Body of pancreas (tissue), 4 donors: ENCODE data around the gene ZNF331. TPM values are rescaled to one million over a fixed set of nuclear protein-coding genes. Genes with fewer than 3 reads are reported as not detected.

ENCODE experiments used
- ATAC-seq: fragments of 150-250 bp; one replicate; pipeline ENCODE4 v1.9.1; 2016
- DNase-seq, 4 donors: peaks; one replicate each; pipeline ENCODE4 v3.0.0-alpha.2; 2019
- H3K27ac ChIP-seq, 4 donors: fragments of 200-600 bp; sonication (generic); 1 replicate in 3 of 4; 2 replicates in 1 of 4; pipeline versions ENCODE4 v1.5.1 to v1.6.1; 2016 to 2019; ENCODE audit warnings: mild to moderate bottlenecking in 1 of 4, mixed read lengths in 1 of 4, moderate library complexity in 1 of 4
- H3K27me3 ChIP-seq, 2 donors: fragments of 200-600 bp; sonication (generic); one replicate each; pipeline ENCODE4 v1.6.0; 2016; ENCODE audit warnings: mild to moderate bottlenecking in 1 of 2
- H3K36me3 ChIP-seq, 2 donors: fragments of 200-600 bp; sonication (generic); replicated peaks in 1 of 2; 2 replicates each; pipeline ENCODE4 v1.5.1; 2016; ENCODE audit warnings: low read depth in 2 of 2; ENCODE audit not compliant: insufficient read depth in 1 of 2
- H3K4me1 ChIP-seq: fragments of 200-600 bp; sonication (generic); one replicate; pipeline ENCODE4 v1.6.0; 2016
- H3K4me3 ChIP-seq, 2 donors: fragments of 200-600 bp; sonication (generic); 1 replicate in 1 of 2; 2 replicates in 1 of 2; pipeline ENCODE4 v1.5.1; 2016 to 2019
- H3K9me3 ChIP-seq, 3 donors: fragments of 200-600 bp; sonication (generic); 1 replicate in 2 of 3; 2 replicates in 1 of 3; pipeline ENCODE4 v1.5.1; 2016
- CTCF ChIP-seq, 7 experiments: fragments of 450-650 bp in 4 of 7; fragments of 200-600 bp in 3 of 7; sonication (generic) in 3 of 7; IDR thresholded peaks; one replicate each; pipeline ENCODE4 v1.5.1; 2016 to 2019; ENCODE audit warnings: antibody characterized with exemption in 7 of 7
- POLR2A ChIP-seq, 3 donors: fragments of 450-650 bp; IDR thresholded peaks; one replicate each; pipeline ENCODE4 v1.6.1; 2016; ENCODE audit warnings: antibody characterized with exemption in 3 of 3, mild to moderate bottlenecking in 2 of 3
- WGBS, 2 donors: methylation state at CpG; one replicate each; pipeline ENCODE4 v1.1.5; 2017; 5-methylcytosine and 5-hydroxymethylcytosine counted together
- intact Hi-C: fragments of 100-400 bp; cut with DNase I; formaldehyde crosslinking; loops from one replicate; pipeline ENCODE4 v1.15.1; 2023
- total RNA-seq, 2 donors: library from RNA; depleted of rRNA; stranded (reverse); fragments of >200 nt; gene quantifications; one replicate each; pipeline ENCODE4 v1.1.0, GENCODE V29; 2016

Gene ZNF331
- total RNA-seq, 2 donors from 2014 or later: 14.8 to 37.6 TPM

- Histone ChIP-seq H3K27me3 (no peaks in the 10 kb centered on the region), H3K36me3 (no peaks in the 10 kb centered on the region), H3K27ac (no peak overlapping the region), H3K4me1 (no peaks in the 10 kb centered on the region), H3K4me3 (no peak overlapping the region), H3K9me3 (no peaks in the 10 kb centered on the region)
- TF ChIP-seq POLR2A (IDR thresholded peaks at IDR 0.05) (no peak), CTCF (IDR thresholded peaks at IDR 0.05) (no peak)
- 31 to 44% methylated on average over 10 of the region's 10 CpGs for WGBS, 2 donors
- DNase-seq: no peak
- intact Hi-C loops: no loop called here
- no peak for ATAC-seq
Measured at GRCh38 chr19:53598361-53598760, 60.4 kb downstream of the ZNF331 start.

- 60 to 77% methylated on average over 4 of the region's 4 CpGs for WGBS, 2 donors
- DNase-seq (no peak), ATAC-seq (no peak)
- Histone ChIP-seq H3K27me3 (no peaks in the 10 kb centered on the region), H3K27ac (no peak overlapping the region), H3K36me3 (no peaks in the 10 kb centered on the region), H3K9me3 (no peaks in the 10 kb centered on the region), H3K4me3 (no peak overlapping the region), H3K4me1 (no peaks in the 10 kb centered on the region)
- intact Hi-C loops: no loop called here
- TF ChIP-seq POLR2A (IDR thresholded peaks at IDR 0.05) (no peak), CTCF (IDR thresholded peaks at IDR 0.05) (no peak)
Measured at GRCh38 chr19:53600217-53600616, 62.3 kb downstream of the ZNF331 start.

GRCh38 chr19:53606031-53606430 is 68.1 kb downstream of the ZNF331 start:
- no peak overlapping the region for H3K4me3 ChIP-seq
- 73 to 76% methylated on average over 9 to 13 of the region's 15 CpGs for WGBS, 2 donors
- no peaks in the 10 kb centered on the region for H3K27me3 ChIP-seq
- ATAC-seq (no peak), DNase-seq (no peak)
- H3K9me3 ChIP-seq: no peaks in the 10 kb centered on the region
- TF ChIP-seq CTCF (IDR thresholded peaks at IDR 0.05): no peak
- no peak for TF ChIP-seq POLR2A (IDR thresholded peaks at IDR 0.05)
- no peaks in the 10 kb centered on the region for H3K4me1 ChIP-seq
- intact Hi-C loops: no loop called here
- no peak overlapping the region for H3K27ac ChIP-seq
- H3K36me3 ChIP-seq: no peaks in the 10 kb centered on the region

- WGBS, 2 donors: 78 to 79% methylated on average over 11 to 12 of the region's 12 CpGs
- ATAC-seq (no peak), DNase-seq (no peak)
- H3K27ac ChIP-seq: no peak overlapping the region
- no peaks in the 10 kb centered on the region for H3K27me3 ChIP-seq
- H3K36me3 ChIP-seq: no peaks in the 10 kb centered on the region
- TF ChIP-seq CTCF (IDR thresholded peaks at IDR 0.05) (no peak), POLR2A (IDR thresholded peaks at IDR 0.05) (no peak)
- no peak overlapping the region for H3K4me3 ChIP-seq
- intact Hi-C loops: no loop called here
- no peaks in the 10 kb centered on the region for H3K4me1 ChIP-seq
- no peaks in the 10 kb centered on the region for H3K9me3 ChIP-seq
Measured at GRCh38 chr19:53608381-53608780, 70.4 kb downstream of the ZNF331 start.

- TF ChIP-seq POLR2A (IDR thresholded peaks at IDR 0.05) (no peak), CTCF (IDR thresholded peaks at IDR 0.05) (no peak)
- DNase-seq: peak in 1 of 4 donors; percentile 3
- 38% methylated on average over 14 of the region's 14 CpGs for WGBS, 2 donors
Measured at GRCh38 chr19:53612762-53613526, 75.0 kb downstream of the ZNF331 start.

More at GRCh38 chr19:53612762-53613526, 75.0 kb downstream of the ZNF331 start:
- Histone ChIP-seq H3K27ac (no peak overlapping the region), H3K27me3 (no peaks in the 10 kb centered on the region), H3K4me3 (no peak overlapping the region), H3K4me1 (no peaks in the 10 kb centered on the region), H3K9me3 (no peaks in the 10 kb centered on the region), H3K36me3 (no peaks in the 10 kb centered on the region)
- intact Hi-C loops: no loop called here
- ATAC-seq: no peak
